GM12801 (cell line): ENCODE data around the gene CDX1.

Experiments used
- TF ChIP-seq, protein P1 (sequence below): IDR thresholded peaks from one replicate; pipeline ENCODE4 v1.5.1; 2011; ENCODE audit warnings: control low read depth; ENCODE audit not compliant: insufficient read length; ENCODE audit errors: extremely low read depth

CDX1 gene

DNA sequence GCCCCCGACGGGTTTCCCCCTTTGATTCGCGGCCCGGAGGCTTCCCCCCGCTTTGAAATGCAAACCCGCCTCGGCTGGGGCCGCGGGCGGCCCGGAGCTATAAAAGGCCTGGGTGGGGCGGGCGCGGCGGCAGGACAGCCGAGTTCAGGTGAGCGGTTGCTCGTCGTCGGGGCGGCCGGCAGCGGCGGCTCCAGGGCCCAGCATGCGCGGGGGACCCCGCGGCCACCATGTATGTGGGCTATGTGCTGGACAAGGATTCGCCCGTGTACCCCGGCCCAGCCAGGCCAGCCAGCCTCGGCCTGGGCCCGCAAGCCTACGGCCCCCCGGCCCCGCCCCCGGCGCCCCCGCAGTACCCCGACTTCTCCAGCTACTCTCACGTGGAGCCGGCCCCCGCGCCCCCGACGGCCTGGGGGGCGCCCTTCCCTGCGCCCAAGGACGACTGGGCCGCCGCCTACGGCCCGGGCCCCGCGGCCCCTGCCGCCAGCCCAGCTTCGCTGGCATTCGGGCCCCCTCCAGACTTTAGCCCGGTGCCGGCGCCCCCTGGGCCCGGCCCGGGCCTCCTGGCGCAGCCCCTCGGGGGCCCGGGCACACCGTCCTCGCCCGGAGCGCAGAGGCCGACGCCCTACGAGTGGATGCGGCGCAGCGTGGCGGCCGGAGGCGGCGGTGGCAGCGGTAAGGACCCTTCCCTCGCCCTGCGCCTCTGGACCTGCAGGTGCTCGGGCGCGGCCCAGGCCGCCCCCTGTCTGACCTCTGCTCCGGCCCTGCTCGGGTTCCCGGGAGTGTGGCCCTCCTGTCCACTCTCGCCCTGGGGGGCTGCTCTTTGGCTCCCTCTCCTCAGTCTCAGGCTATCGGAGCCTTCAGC, at the start of gene CDX1:
CDX1 (plus strand) TSS at position 129 of the 862 bp plus-strand sequence; CDS start at position 228, 99 bp downstream.
- TF ChIP-seq, protein P1, sequence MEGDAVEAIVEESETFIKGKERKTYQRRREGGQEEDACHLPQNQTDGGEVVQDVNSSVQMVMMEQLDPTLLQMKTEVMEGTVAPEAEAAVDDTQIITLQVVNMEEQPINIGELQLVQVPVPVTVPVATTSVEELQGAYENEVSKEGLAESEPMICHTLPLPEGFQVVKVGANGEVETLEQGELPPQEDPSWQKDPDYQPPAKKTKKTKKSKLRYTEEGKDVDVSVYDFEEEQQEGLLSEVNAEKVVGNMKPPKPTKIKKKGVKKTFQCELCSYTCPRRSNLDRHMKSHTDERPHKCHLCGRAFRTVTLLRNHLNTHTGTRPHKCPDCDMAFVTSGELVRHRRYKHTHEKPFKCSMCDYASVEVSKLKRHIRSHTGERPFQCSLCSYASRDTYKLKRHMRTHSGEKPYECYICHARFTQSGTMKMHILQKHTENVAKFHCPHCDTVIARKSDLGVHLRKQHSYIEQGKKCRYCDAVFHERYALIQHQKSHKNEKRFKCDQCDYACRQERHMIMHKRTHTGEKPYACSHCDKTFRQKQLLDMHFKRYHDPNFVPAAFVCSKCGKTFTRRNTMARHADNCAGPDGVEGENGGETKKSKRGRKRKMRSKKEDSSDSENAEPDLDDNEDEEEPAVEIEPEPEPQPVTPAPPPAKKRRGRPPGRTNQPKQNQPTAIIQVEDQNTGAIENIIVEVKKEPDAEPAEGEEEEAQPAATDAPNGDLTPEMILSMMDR, result no peak

DNA sequence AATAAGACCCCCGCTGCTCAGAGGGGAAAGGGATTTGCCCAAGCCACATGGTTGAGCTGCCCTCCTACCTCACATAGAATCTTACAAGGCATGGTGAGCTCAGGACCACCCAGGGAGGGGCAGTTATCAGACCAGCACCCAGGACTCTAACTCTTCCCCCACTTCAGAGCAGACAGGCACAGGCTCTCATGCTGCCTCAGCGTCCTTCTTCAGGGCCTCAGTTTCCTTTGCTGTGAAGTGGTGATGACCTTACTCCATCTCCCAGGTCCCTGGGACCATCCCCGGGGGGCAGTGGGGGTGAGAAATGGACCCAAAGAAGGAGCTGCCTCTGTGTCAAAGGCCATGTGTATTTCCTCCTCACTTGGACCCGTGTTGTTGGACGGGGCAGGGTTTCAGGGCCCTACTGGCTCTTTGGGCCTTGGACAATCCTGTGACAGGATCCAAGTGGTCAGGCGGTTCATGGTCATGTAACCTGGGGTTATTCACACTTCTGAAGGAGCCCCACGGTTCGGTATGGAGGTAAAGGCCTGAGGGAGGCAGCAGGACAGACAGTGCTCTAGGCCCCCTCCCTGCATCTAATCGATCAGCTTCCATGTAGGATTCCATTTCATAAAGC, 48.5 kb upstream of the CDX1 start:
- TF ChIP-seq, protein P1, result no peak

DNA sequence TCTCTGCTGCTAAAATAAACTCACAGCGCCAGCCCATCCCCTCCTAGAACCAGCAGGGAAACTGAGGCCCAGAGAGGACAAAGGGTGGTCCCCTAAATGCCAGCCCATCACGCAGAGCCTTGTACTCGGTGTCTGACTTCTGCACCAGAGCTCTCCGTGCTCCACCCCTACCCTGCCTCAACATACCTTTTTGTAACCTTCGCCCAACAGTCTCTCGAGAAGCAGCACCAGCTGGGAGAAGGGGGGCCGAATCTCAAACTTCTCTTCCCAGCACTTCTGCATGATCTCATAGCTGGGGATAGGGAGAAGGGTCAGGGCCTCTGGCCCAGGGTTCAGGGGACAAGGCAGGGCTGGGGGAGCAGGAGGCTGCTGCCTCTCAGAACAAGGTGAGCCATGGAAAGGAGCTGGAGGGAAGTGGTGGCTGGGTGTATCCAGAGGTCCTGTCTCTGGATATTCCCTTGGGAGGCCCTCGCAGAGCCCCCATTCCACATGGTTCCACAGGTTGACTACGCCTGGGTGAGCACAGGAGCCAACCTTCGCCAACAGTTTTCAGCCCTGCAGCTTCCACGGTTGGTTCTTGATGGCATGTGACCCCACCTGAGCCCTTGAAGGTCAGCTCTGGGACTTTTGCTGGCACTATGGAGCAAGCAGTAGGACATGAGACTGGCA, 47.9 kb upstream of the CDX1 start:
- TF ChIP-seq, protein P1, result no peak

DNA sequence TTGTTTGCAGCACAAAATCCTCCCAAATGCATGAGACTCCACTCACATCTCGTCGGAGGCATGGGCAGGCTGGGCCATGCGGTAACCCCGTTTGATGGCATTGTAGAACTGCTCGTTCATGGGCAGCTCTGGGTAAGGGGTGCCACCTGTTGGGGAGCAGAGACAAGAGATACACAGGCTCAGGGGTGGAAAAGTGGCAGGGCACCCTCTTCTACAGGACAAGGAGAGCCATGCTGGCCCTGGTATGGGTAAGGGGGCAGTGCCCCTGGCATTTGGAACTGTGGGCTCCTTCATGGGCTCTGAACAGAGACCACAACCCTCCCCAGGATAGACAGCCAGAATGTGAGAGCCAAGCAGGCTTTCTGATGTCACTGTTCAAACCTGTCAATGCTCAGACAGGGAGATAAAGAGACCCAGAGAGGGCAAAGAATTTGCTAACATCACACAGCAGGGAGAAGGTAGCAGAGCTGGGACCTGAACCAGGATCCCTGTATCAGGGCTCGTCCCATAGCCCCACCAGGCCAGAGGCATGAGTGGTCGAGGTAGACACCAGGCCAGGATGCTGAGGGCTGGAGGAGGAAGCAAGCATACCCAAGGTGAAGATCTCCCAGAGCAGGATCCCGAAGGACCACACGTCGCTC, 47.0 kb upstream of the CDX1 start:
- TF ChIP-seq, protein P1, result no peak

DNA sequence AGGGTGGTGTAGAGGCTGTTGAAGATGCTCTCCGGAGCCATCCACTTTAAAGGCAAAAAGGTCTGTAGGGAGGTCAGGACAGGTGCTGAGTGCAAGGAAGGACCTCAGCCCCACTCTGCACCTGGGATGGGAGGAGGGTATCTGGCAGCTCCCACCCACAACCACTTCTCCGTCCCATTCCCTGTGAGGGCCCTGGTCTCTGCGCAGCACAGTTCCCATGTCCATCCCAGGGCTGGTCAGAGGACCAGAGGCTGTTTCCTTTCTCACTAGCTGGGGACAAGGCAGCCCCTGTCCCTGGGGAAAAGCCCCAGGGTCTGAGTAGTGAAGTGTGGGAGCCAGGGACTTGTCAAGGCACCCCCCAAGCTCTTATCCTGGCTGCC, 46.5 kb upstream of the CDX1 start:
- TF ChIP-seq, protein P1, result no peak

DNA sequence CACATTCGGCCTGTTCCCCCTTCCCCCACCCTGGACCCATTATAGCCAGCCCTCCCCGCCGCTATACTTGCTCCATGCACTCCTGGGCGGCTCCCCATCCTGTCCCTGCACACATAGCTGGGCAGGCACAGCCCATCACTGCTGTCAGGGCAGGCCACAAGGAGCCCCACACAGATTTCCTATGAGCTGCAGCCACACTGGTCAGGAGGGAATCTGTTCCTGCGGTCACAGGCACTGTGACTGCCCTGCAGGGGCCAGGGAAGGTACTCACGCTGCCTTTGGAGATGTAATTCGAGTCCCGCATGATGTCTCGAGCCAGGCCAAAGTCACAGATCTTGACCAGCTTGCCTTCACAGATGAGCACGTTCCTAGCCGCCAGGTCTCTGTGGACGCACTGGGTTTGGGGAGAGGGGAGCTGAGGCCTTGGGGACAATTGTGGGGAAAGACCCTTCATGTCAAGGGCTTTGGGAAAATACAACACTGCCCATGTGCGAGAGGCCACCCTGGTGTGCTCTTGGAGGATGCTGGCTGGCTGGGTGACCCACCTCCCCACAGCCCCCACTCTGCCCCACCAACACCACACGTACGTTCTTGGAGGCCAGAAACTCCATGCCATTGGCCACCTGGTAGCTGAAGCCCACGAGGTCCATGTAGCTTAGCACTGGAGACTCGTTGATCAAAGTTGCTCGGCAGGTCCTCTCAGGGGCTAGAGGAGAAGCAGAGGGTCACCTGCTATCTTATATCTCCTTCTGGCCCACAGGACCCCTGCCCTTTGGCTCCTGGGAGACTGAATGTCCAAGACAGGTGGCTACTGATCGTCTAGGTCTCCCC, 45.7 kb upstream of the CDX1 start:
- TF ChIP-seq, protein P1, result no peak
